ENCODE measurements around the gene LRCH3.
A peak's percentile ranks its signal among the peaks of the same experiment; 100 is the strongest.

Gene LRCH3

DNA sequence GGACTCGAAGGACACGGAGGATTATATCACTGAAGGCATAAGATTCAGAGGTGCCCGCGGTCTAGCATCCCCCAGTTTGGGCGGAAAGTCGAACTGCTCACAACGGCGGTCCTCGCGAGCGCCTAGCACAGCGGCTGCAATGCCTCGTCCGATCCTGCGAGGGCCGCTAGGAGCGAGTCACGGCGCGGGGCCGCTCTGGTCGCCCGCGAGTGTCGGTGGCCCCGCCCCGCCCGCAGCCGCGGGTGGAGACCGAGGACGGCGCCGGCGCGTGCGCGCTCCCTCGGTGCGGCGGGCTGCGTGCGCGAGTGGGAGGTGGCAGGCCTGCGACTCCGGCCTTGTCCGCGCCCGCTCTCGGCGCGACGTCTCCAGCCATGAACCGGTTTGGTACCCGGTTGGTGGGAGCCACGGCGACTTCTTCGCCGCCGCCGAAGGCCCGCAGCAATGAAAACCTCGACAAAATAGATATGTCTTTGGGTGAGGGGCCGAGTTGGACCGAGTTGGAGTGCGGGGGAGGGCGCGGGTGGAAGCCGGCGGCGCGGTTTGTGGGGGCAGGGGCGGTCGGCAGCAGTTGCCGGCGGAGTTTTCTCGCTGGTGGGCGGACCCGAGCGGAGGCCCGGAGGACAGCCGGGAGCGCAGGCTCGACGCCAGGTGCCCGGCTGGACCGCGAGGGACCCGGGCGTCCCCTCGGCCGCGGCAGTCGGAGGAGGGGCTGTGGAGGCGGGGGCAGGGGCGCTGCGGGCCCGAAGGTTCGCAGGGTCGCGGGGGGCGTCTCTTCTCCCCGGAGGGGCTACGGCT lies 41.3 kb upstream of the LRCH3 start, which contains the start of gene FYTTD1:
FYTTD1 (plus strand) TSS at position 283 of the 795 bp plus-strand sequence; CDS start at position 372, 89 bp downstream.
- TF ChIP-seq, protein P1, sequence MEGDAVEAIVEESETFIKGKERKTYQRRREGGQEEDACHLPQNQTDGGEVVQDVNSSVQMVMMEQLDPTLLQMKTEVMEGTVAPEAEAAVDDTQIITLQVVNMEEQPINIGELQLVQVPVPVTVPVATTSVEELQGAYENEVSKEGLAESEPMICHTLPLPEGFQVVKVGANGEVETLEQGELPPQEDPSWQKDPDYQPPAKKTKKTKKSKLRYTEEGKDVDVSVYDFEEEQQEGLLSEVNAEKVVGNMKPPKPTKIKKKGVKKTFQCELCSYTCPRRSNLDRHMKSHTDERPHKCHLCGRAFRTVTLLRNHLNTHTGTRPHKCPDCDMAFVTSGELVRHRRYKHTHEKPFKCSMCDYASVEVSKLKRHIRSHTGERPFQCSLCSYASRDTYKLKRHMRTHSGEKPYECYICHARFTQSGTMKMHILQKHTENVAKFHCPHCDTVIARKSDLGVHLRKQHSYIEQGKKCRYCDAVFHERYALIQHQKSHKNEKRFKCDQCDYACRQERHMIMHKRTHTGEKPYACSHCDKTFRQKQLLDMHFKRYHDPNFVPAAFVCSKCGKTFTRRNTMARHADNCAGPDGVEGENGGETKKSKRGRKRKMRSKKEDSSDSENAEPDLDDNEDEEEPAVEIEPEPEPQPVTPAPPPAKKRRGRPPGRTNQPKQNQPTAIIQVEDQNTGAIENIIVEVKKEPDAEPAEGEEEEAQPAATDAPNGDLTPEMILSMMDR (IDR thresholded peaks at IDR 0.05; ENCODE audit: low read depth, low read length, poor library complexity, severe bottlenecking) = peak; percentile 61
- no peak for TF ChIP-seq EZH2phosphoT487 (IDR thresholded peaks at IDR 0.05; ENCODE audit: borderline replicate concordance, low read length)
- peak within 1 kb of the TSS; percentile 74 for H3K27ac ChIP-seq (ENCODE audit: low read depth, low read length)
- H3K27me3 ChIP-seq (ENCODE audit: control insufficient read depth, low read length) = no peaks in the 10 kb centered on the region

DNA sequence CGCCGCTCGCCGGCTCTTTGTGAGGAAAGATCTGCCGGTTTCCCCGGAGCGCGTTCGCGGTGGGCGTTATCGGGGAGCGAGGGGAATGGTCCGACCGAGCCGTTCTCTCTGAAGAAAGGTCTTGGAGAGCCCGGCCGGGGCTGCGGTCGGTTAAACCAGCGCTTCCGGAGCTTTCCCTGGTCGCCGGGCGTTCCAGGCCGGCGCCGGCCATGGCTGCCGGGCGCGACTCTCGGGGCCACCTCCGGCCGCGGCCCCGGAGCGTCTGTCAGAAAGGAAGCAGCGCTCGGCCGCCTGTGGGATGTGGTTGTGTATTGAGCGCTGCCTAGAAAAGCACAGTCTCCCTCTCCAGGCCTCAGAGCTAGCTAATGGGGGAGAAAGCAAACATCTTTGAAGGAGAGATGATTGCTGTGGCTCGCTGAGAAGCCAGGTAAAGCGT lies 40.6 kb upstream of the LRCH3 start:
- no peaks in the 10 kb centered on the region for H3K9me3 ChIP-seq (ENCODE audit: control insufficient read depth, insufficient read depth, low read length)
- H3K9me2 ChIP-seq (replicated peaks; ENCODE audit: control insufficient read depth, low read length) = no peaks in the 10 kb centered on the region
- peaks cover 56% of the 10 kb centered on the region for H3K79me2 ChIP-seq (ENCODE audit: control insufficient read depth, low read length)
- no peak for TF ChIP-seq EZH2phosphoT487 (IDR thresholded peaks at IDR 0.05; ENCODE audit: borderline replicate concordance, low read length)
- TF ChIP-seq, protein P1 (IDR thresholded peaks at IDR 0.05; ENCODE audit: low read depth, low read length, poor library complexity, severe bottlenecking) = no peak
- peaks cover 17% of the 10 kb centered on the region for H3F3A ChIP-seq (ENCODE audit: control insufficient read depth, insufficient read depth)
- peak overlapping the region; percentile 86 for H3K4me3 ChIP-seq (ENCODE audit: low read length)
- H4K20me1 ChIP-seq (ENCODE audit: control insufficient read depth, insufficient read depth, low read depth, low read length) = peaks cover 12% of the 10 kb centered on the region
- no peaks in the 10 kb centered on the region for H3K27me3 ChIP-seq (ENCODE audit: control insufficient read depth, low read length)
- H3K27ac ChIP-seq (ENCODE audit: low read depth, low read length) = peak overlapping the region; percentile 74
- H3K4me2 ChIP-seq (ENCODE audit: low read length) = peak overlapping the region; percentile 82
- peaks cover 14% of the 10 kb centered on the region for H3K36me3 ChIP-seq (ENCODE audit: control insufficient read depth, low read length)
- H3K4me1 ChIP-seq (ENCODE audit: control insufficient read depth, low read length) = peaks cover 57% of the 10 kb centered on the region

More for the DNA sequence above, 41.3 kb upstream of the LRCH3 start, which contains the start of gene FYTTD1:
- Histone ChIP-seq H3K4me1 (ENCODE audit: control insufficient read depth, low read length) (peaks cover 54% of the 10 kb centered on the region), H3K4me3 (ENCODE audit: low read length) (peak within 1 kb of the TSS; percentile 86), H3K9me3 (ENCODE audit: control insufficient read depth, insufficient read depth, low read length) (no peaks in the 10 kb centered on the region), H3K9me2 (replicated peaks; ENCODE audit: control insufficient read depth, low read length) (no peaks in the 10 kb centered on the region), H3K4me2 (ENCODE audit: low read length) (peak within 1 kb of the TSS; percentile 82), H4K20me1 (ENCODE audit: control insufficient read depth, insufficient read depth, low read depth, low read length) (peaks cover 12% of the 10 kb centered on the region), H3K79me2 (ENCODE audit: control insufficient read depth, low read length) (peaks cover 50% of the 10 kb centered on the region), H3F3A (ENCODE audit: control insufficient read depth, insufficient read depth) (peaks cover 17% of the 10 kb centered on the region), H3K36me3 (ENCODE audit: control insufficient read depth, low read length) (peaks cover 14% of the 10 kb centered on the region)

DNA sequence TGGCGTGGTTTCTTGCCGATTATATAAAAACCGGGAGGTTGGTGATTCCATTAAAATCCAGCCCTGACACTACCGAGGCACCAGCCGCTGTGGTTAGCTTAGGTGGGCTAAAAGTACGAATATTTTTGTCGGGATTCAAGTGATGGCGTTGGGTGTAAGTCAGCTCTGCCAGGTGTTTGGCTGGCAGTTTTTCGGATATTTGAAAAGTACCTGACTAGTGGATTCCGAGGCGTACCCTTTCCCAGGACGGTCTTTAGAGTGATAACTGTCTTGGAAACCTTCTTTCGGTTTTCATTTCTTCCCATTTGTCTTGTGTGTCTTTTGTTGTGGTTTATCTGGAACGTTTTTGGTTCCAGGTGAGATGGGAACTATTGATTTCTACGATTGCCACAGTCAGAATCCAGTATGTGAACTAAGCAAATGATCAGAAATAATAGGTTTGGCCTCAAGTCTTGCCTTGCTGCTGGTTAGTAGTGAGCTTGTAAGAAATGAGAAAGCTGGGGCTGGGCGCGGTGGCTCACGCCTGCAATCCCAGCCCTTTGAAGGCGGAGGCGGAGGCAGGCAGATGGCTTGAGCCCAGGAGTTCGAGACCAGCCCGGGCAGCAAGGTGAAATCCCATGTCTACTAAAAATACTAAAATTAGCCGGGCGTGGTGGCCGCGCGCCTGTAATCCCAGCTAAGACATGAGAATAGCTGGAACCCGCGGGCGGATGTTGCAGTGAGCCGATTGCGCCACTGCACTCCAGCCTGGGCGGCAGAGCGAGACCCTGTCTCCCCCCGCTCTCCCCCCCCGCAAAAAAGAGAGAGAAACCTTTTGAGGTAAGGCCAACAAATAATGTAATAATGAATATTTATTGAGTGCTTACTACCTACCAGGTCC lies 40.0 kb upstream of the LRCH3 start:
- H3F3A ChIP-seq (ENCODE audit: control insufficient read depth, insufficient read depth) = peaks cover 15% of the 10 kb centered on the region
- TF ChIP-seq, protein P1 (IDR thresholded peaks at IDR 0.05; ENCODE audit: low read depth, low read length, poor library complexity, severe bottlenecking) = no peak
- TF ChIP-seq EZH2phosphoT487 (IDR thresholded peaks at IDR 0.05; ENCODE audit: borderline replicate concordance, low read length) = no peak
- H3K9me2 ChIP-seq (replicated peaks; ENCODE audit: control insufficient read depth, low read length) = no peaks in the 10 kb centered on the region
- H3K4me1 ChIP-seq (ENCODE audit: control insufficient read depth, low read length) = peaks cover 57% of the 10 kb centered on the region
- peaks cover 63% of the 10 kb centered on the region for H3K79me2 ChIP-seq (ENCODE audit: control insufficient read depth, low read length)
- peak overlapping the region; percentile 82 for H3K4me2 ChIP-seq (ENCODE audit: low read length)
- peaks cover 18% of the 10 kb centered on the region for H3K36me3 ChIP-seq (ENCODE audit: control insufficient read depth, low read length)
- no peaks in the 10 kb centered on the region for H3K27me3 ChIP-seq (ENCODE audit: control insufficient read depth, low read length)
- H3K27ac ChIP-seq (ENCODE audit: low read depth, low read length) = peak overlapping the region; percentile 74
- peak overlapping the region; percentile 86 for H3K4me3 ChIP-seq (ENCODE audit: low read length)
- peaks cover 12% of the 10 kb centered on the region for H4K20me1 ChIP-seq (ENCODE audit: control insufficient read depth, insufficient read depth, low read depth, low read length)
- no peaks in the 10 kb centered on the region for H3K9me3 ChIP-seq (ENCODE audit: control insufficient read depth, insufficient read depth, low read length)
